GM23338 (cell line): ENCODE data around the gene SUGCT. TPM values are rescaled to one million over a fixed set of nuclear protein-coding genes. Genes with fewer than 3 reads are reported as not detected.

ENCODE experiments used
- ATAC-seq: fragments of 200-7000 bp; cut with Tn5 transposase; 3 replicates; pipeline ENCODE4 v1.9.1; 2020
- DNase-seq: peaks from one replicate; pipeline ENCODE4 v3.0.0-alpha.2; 2015; ENCODE audit warnings: low spot score
- H2AFZ ChIP-seq: fragments of 200-600 bp; sonication (generic); 2 replicates; pipeline ENCODE4 v1.8.0; 2016; ENCODE audit warnings: antibody characterized with exemption, mild to moderate bottlenecking, moderate library complexity
- H3F3A ChIP-seq: fragments of 200-600 bp; sonication (generic); replicated peaks from 2 replicates; pipeline ENCODE4 v1.8.0; 2017; ENCODE audit warnings: antibody characterized with exemption, mixed run types, low read depth
- H3K27ac ChIP-seq: fragments of 200-600 bp; sonication (generic); 2 replicates; pipeline ENCODE4 v1.6.1; 2016; ENCODE audit warnings: low read depth
- H3K27me3 ChIP-seq: fragments of 200-600 bp; sonication (generic); 2 replicates; pipeline ENCODE4 v1.8.0; 2016; ENCODE audit warnings: mild to moderate bottlenecking, mixed run types, moderate library complexity; ENCODE audit not compliant: insufficient read depth
- H3K36me3 ChIP-seq: fragments of 200-600 bp; sonication (generic); 2 replicates; pipeline ENCODE4 v1.8.0; 2016; ENCODE audit warnings: mild to moderate bottlenecking; ENCODE audit not compliant: insufficient read depth
- H3K4me1 ChIP-seq: fragments of 200-600 bp; sonication (generic); 2 replicates; pipeline ENCODE4 v1.8.0; 2016; ENCODE audit warnings: mild to moderate bottlenecking, moderate library complexity; ENCODE audit not compliant: insufficient read depth
- H3K4me2 ChIP-seq: fragments of 200-600 bp; sonication (generic); 2 replicates; pipeline ENCODE4 v1.7.1; 2017; ENCODE audit warnings: mixed run types
- H3K4me3 ChIP-seq: fragments of 200-600 bp; sonication (generic); 2 replicates; pipeline ENCODE4 v1.6.1; 2016; ENCODE audit warnings: mixed run types
- H3K79me2 ChIP-seq: fragments of 200-600 bp; sonication (generic); replicated peaks from 2 replicates; pipeline ENCODE4 v1.8.0; 2017; ENCODE audit warnings: mild to moderate bottlenecking; ENCODE audit not compliant: insufficient read depth
- H3K9me2 ChIP-seq: fragments of 200-600 bp; sonication (generic); 2 replicates; pipeline ENCODE4 v1.8.0; 2017; ENCODE audit not compliant: insufficient read depth
- H4K20me1 ChIP-seq: fragments of 200-600 bp; sonication (generic); replicated peaks from 2 replicates; pipeline ENCODE4 v1.8.0; 2017; ENCODE audit warnings: mild to moderate bottlenecking; ENCODE audit not compliant: insufficient read depth
- H3K27ac Mint-ChIP-seq: 2 replicates; pipeline ENCODE4 v1.8.0; 2020; ENCODE audit warnings: inconsistent platforms, mild to moderate bottlenecking, moderate library complexity, mixed read lengths
- H3K27me3 Mint-ChIP-seq: 3 replicates; pipeline ENCODE4 v1.8.0; 2022; ENCODE audit warnings: low read depth, mild to moderate bottlenecking, moderate library complexity, mixed read lengths, inconsistent platforms; ENCODE audit not compliant: insufficient read depth, poor library complexity
- H3K36me3 Mint-ChIP-seq: 3 replicates; pipeline ENCODE4 v1.8.0; 2021; ENCODE audit warnings: low read depth, mild to moderate bottlenecking, inconsistent platforms, moderate library complexity, mixed read lengths
- H3K4me1 Mint-ChIP-seq: 3 replicates; pipeline ENCODE4 v1.8.0; 2020; ENCODE audit warnings: mild to moderate bottlenecking, inconsistent platforms, mixed read lengths
- H3K4me3 Mint-ChIP-seq: 3 replicates; pipeline ENCODE4 v1.8.0; 2021; ENCODE audit warnings: moderate library complexity, mild to moderate bottlenecking, inconsistent platforms, mixed read lengths
- H3K9me3 Mint-ChIP-seq: 3 replicates; pipeline ENCODE4 v1.8.0; 2020; ENCODE audit warnings: moderate library complexity, mild to moderate bottlenecking, inconsistent platforms, mixed read lengths
- CREB1 ChIP-seq: fragments of 250-450 bp; sonication (Bioruptor Pico); IDR thresholded peaks from 2 replicates; pipeline ENCODE4 v1.5.0; 2020; ENCODE audit warnings: low read depth, mild to moderate bottlenecking, moderate library complexity
- EZH2 ChIP-seq: fragments of 200-600 bp; sonication (generic); IDR thresholded peaks from one replicate; pipeline ENCODE4 v1.8.0; 2017; ENCODE audit warnings: antibody characterized with exemption, mild to moderate bottlenecking, low read depth; ENCODE audit not compliant: unreplicated experiment
- EZH2phosphoT487 ChIP-seq: fragments of 200-600 bp; sonication (generic); IDR thresholded peaks from one replicate; pipeline ENCODE4 v1.8.1; 2018; ENCODE audit warnings: antibody characterized with exemption; ENCODE audit not compliant: unreplicated experiment
- JUNB ChIP-seq: IDR thresholded peaks from one replicate; pipeline ENCODE4 v1.6.1; 2016; ENCODE audit warnings: antibody characterized with exemption; ENCODE audit not compliant: unreplicated experiment
- NANOG ChIP-seq: IDR thresholded peaks from 2 replicates; pipeline ENCODE4 v1.6.1; 2016; ENCODE audit warnings: antibody characterized with exemption, borderline replicate concordance
- POLR2AphosphoS5 ChIP-seq: IDR thresholded peaks from 2 replicates; pipeline ENCODE4 v1.6.1; 2016; ENCODE audit warnings: antibody characterized with exemption, low read depth
- REST ChIP-seq: IDR thresholded peaks from one replicate; pipeline ENCODE4 v1.6.1; 2018; ENCODE audit warnings: antibody characterized with exemption; ENCODE audit not compliant: unreplicated experiment
- STAT1 ChIP-seq: IDR thresholded peaks from one replicate; pipeline ENCODE4 v1.6.1; 2016; ENCODE audit warnings: antibody characterized with exemption; ENCODE audit not compliant: unreplicated experiment
- ZNF114 ChIP-seq: fragments of 250-450 bp; sonication (Bioruptor Pico); IDR thresholded peaks from 2 replicates; pipeline ENCODE4 v1.5.0; 2020; ENCODE audit warnings: mild to moderate bottlenecking, moderate library complexity
- ZNF462 ChIP-seq: fragments of 250-450 bp; sonication (Bioruptor Pico); IDR thresholded peaks from 2 replicates; pipeline ENCODE4 v1.5.0; 2020; ENCODE audit warnings: mild to moderate bottlenecking, moderate library complexity
- polyA plus RNA-seq: library from polyadenylated mRNA; unstranded; fragments of >200 nt; fragmentation: Nextera tagmentation; extraction: Ambion mirVana; gene quantifications from 2 replicates; pipeline ENCODE4 v1.2.1, GENCODE V29; 2016
- total RNA-seq: library from RNA; depleted of rRNA; stranded (reverse); fragments of >200 nt; shearing (Covaris generic); gene quantifications from 2 replicates; pipeline ENCODE4 v1.2.3, GENCODE V29; 2014
- TF ChIP-seq, protein P1 (sequence below): IDR thresholded peaks from 2 replicates; pipeline ENCODE4 v1.6.1; 2016; ENCODE audit warnings: antibody characterized with exemption

SUGCT gene
- total and polyA plus RNA-seq, 2 experiments from 2014 or later, result 4.2 to 5.6 TPM

DNA sequence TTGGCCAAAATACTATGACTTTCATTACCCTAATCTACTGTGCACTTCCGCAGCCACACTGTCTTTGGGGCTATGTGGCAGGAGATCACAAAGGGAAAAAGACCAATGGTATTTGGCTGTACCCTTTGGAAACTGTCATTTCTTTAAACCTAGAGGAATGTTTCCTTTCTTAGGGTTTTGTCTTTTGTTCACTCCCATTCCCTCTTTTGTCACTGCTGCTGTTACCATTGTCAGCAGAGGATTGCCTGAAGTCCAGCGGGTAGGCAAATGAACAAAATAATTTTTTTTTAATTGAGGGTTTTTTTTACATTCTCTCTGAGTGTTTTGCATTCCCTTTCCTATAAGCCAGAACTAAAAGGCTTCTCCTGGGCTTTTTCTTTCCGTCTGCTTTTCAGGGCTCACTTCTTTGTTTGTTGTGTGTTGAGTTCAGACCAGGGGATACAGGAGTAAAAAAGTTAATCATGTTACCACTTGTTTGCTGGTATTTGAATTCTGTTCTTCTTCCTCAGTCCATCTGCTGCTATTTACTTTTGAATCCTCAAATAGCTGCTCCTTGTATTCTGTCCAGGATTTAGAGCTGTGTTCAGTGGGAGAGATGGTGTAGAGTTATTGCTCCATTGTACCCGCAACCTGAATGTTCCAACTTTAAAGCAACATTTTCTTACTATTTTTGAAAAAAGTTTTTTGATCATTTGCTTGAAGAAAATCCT is 374.6 kb downstream of the SUGCT start:
- no peak overlapping the region for H2AFZ ChIP-seq
- Mint-ChIP-seq H3K4me3 (no peak overlapping the region), H3K27ac (no peak overlapping the region), H3K36me3 (peaks cover 3% of the 10 kb centered on the region; the same call in 1 of the 3 replicates), H3K4me1 (no peaks in the 10 kb centered on the region; the same call in 2 of the 3 replicates), H3K9me3 (peaks cover 3% of the 10 kb centered on the region; the same call in 2 of the 3 replicates), H3K27me3 (no peaks in the 10 kb centered on the region)
- no peak overlapping the region for H3K4me2 ChIP-seq
- H3K4me3 ChIP-seq, result no peak overlapping the region
- no peaks in the 10 kb centered on the region for H3K79me2 ChIP-seq
- H3F3A ChIP-seq, result no peaks in the 10 kb centered on the region
- no peaks in the 10 kb centered on the region for H4K20me1 ChIP-seq
- H3K27me3 ChIP-seq, result no peaks in the 10 kb centered on the region
- H3K36me3 ChIP-seq, result no peaks in the 10 kb centered on the region
- H3K4me1 ChIP-seq, result no peaks in the 10 kb centered on the region
- H3K27ac ChIP-seq, result no peak overlapping the region
- ATAC-seq (no peak), DNase-seq (no peak)
- no peak for TF ChIP-seq CREB1
- no peaks in the 10 kb centered on the region; the same call in 1 of the 2 replicates for H3K9me2 ChIP-seq

DNA sequence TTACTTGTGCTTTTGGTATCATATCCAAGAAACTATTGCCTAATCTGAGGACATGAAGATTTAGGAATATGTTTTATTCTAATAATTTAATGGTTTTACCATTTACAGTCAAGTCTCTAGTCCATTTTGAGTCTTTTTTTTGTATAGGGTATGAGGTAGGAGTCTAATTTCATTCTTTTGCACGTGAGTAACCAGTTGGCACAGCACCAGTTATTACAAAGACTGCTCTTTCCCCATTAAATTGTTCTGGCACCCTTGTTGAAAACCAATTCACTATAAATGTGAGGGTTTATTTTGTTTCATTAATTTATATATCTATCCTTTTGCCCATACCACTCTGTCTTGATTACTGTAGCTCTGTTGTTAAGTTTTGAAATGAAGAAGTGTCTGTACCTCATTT is 381.6 kb downstream of the SUGCT start:
- H3K27ac ChIP-seq, result no peak overlapping the region
- no peak overlapping the region for H2AFZ ChIP-seq
- H3K4me1 ChIP-seq, result no peaks in the 10 kb centered on the region
- no peaks in the 10 kb centered on the region for H3K27me3 ChIP-seq
- ATAC-seq (no peak), DNase-seq (no peak)
- H3K79me2 ChIP-seq, result no peaks in the 10 kb centered on the region
- H3K36me3 Mint-ChIP-seq, result no peaks in the 10 kb centered on the region
- H3F3A ChIP-seq, result no peaks in the 10 kb centered on the region
- H3K4me1 Mint-ChIP-seq, result peaks cover 4% of the 10 kb centered on the region; the same call in 2 of the 3 replicates
- no peaks in the 10 kb centered on the region for H3K27me3 Mint-ChIP-seq
- H3K9me3 Mint-ChIP-seq, result no peaks in the 10 kb centered on the region
- H3K4me3 Mint-ChIP-seq, result no peak overlapping the region
- H3K36me3 ChIP-seq, result no peaks in the 10 kb centered on the region
- H3K4me3 ChIP-seq, result no peak overlapping the region
- no peaks in the 10 kb centered on the region for H4K20me1 ChIP-seq
- H3K4me2 ChIP-seq, result no peak overlapping the region
- no peak overlapping the region for H3K27ac Mint-ChIP-seq
- H3K9me2 ChIP-seq, result no peaks in the 10 kb centered on the region; the same call in 1 of the 2 replicates
- TF ChIP-seq STAT1, result no peak
- no peak for TF ChIP-seq POLR2AphosphoS5
- no peak for TF ChIP-seq EZH2
- TF ChIP-seq, protein P1, sequence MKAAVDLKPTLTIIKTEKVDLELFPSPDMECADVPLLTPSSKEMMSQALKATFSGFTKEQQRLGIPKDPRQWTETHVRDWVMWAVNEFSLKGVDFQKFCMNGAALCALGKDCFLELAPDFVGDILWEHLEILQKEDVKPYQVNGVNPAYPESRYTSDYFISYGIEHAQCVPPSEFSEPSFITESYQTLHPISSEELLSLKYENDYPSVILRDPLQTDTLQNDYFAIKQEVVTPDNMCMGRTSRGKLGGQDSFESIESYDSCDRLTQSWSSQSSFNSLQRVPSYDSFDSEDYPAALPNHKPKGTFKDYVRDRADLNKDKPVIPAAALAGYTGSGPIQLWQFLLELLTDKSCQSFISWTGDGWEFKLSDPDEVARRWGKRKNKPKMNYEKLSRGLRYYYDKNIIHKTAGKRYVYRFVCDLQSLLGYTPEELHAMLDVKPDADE, result no peak
- TF ChIP-seq JUNB, result no peak
- no peak for TF ChIP-seq ZNF114 (CRISPR knock-in tag)
- TF ChIP-seq CREB1, result no peak
- no peak for TF ChIP-seq NANOG
- no peak for TF ChIP-seq EZH2phosphoT487
- no peak for TF ChIP-seq REST
- no peak for TF ChIP-seq ZNF462 (CRISPR knock-in tag)
